Activated CD4-positive, alpha-beta T cell treated with anti-CD3 and anti-CD28 coated beads, Interleukin-2, amount 10 ng/mL, durations not matched to agents 7 days and 5 days (primary cell): ENCODE measurements around the gene CFAP43. TPM values are rescaled to one million over a fixed set of nuclear protein-coding genes. Genes with fewer than 3 reads are reported as not detected.
A peak's percentile ranks its signal among the peaks of the same experiment; 100 is the strongest.
"Not testable (repeated sequence)": the region's sequence is repeated elsewhere in the genome, so short reads cannot be mapped to it uniquely, and the experiment has no call there.

Source experiments
- CTCF ChIA-PET: fragments of 350-600 bp; sonication (Branson Sonifier 250); formaldehyde crosslinking; loops from one replicate; lab custom pipeline; 2021; ENCODE audit warnings: antibody characterized with exemption; lab: Charles Lee
- POLR2A ChIA-PET: fragments of 350-600 bp; sonication (Branson Sonifier 250); formaldehyde crosslinking; loops from one replicate; lab custom pipeline; 2021; ENCODE audit warnings: antibody characterized with exemption; lab: Charles Lee
- DNase-seq: peaks from one replicate; pipeline ENCODE4 v3.0.0-alpha.2; 2020
- H3K27ac Mint-ChIP-seq: one replicate; pipeline ENCODE4 v1.8.0; 2021; ENCODE audit warnings: mild to moderate bottlenecking, moderate library complexity, mixed read lengths
- H3K27me3 Mint-ChIP-seq: one replicate; pipeline ENCODE4 v1.8.0; 2021; ENCODE audit warnings: mixed read lengths
- H3K36me3 Mint-ChIP-seq: one replicate; pipeline ENCODE4 v1.8.0; 2021; ENCODE audit warnings: low read depth, mixed read lengths
- H3K4me1 Mint-ChIP-seq: one replicate; pipeline ENCODE4 v1.8.0; 2021; ENCODE audit warnings: mixed read lengths
- H3K4me3 Mint-ChIP-seq: one replicate; pipeline ENCODE4 v1.8.0; 2021; ENCODE audit warnings: mild to moderate bottlenecking, moderate library complexity, mixed read lengths
- H3K9me3 Mint-ChIP-seq: one replicate; pipeline ENCODE4 v1.8.0; 2021; ENCODE audit warnings: mixed read lengths
- total RNA-seq, 2 experiments: library from RNA; stranded (reverse); gene quantifications; one replicate each; pipeline ENCODE4 v1.2.3, GENCODE V29; 2021

CFAP43 gene
- total RNA-seq, 2 experiments from 2014 or later, result not detected

GRCh38 chr10:104201636-104202035, 30.5 kb downstream of the CFAP43 start:
- POLR2A ChIA-PET, result no interaction called here
- no peak overlapping the region for H3K4me3 Mint-ChIP-seq
- CTCF ChIA-PET, result interaction anchor here (0.7 kb wide), 1 partner anchor 574 kb away, joined by 3 read pairs; no protein-coding TSS in a partner anchor
- peaks cover 21% of the 10 kb centered on the region for H3K27me3 Mint-ChIP-seq
- no peaks in the 10 kb centered on the region for H3K36me3 Mint-ChIP-seq
- no peaks in the 10 kb centered on the region for H3K4me1 Mint-ChIP-seq
- DNase-seq, result no peak
- no peak overlapping the region for H3K27ac Mint-ChIP-seq
- H3K9me3 Mint-ChIP-seq, result no peaks in the 10 kb centered on the region

- no peak overlapping the region for H3K4me3 Mint-ChIP-seq
- CTCF ChIA-PET, result no interaction called here
- no peaks in the 10 kb centered on the region for H3K4me1 Mint-ChIP-seq
- H3K27ac Mint-ChIP-seq, result no peak overlapping the region
- no peaks in the 10 kb centered on the region for H3K9me3 Mint-ChIP-seq
- peaks cover 22% of the 10 kb centered on the region for H3K27me3 Mint-ChIP-seq
- POLR2A ChIA-PET, result no interaction called here
- no peaks in the 10 kb centered on the region for H3K36me3 Mint-ChIP-seq
- DNase-seq, result no peak
Measured at GRCh38 chr10:104199567-104199966, 32.6 kb downstream of the CFAP43 start.

- H3K27ac Mint-ChIP-seq, result no peak overlapping the region
- H3K4me1 Mint-ChIP-seq, result no peaks in the 10 kb centered on the region
- no peaks in the 10 kb centered on the region for H3K36me3 Mint-ChIP-seq
- H3K27me3 Mint-ChIP-seq, result peaks cover 23% of the 10 kb centered on the region
- DNase-seq, result no peak
- ChIA-PET POLR2A (no interaction called here), CTCF (no interaction called here)
- no peaks in the 10 kb centered on the region for H3K9me3 Mint-ChIP-seq
- H3K4me3 Mint-ChIP-seq, result no peak overlapping the region
Measured at GRCh38 chr10:104197364-104197763, 34.8 kb downstream of the CFAP43 start.

- no peak for DNase-seq
- Mint-ChIP-seq H3K9me3 (no peaks in the 10 kb centered on the region), H3K27ac (no peak overlapping the region), H3K36me3 (no peaks in the 10 kb centered on the region), H3K27me3 (peaks cover 19% of the 10 kb centered on the region), H3K4me1 (no peaks in the 10 kb centered on the region), H3K4me3 (no peak overlapping the region)
- POLR2A ChIA-PET, result no interaction called here
- CTCF ChIA-PET, result no interaction called here
Measured at GRCh38 chr10:104195706-104196105, 36.5 kb downstream of the CFAP43 start.

- ChIA-PET POLR2A (no interaction called here), CTCF (no interaction called here)
- peaks cover 26% of the 10 kb centered on the region for H3K27me3 Mint-ChIP-seq
- no peaks in the 10 kb centered on the region for H3K9me3 Mint-ChIP-seq
- H3K27ac Mint-ChIP-seq, result no peak overlapping the region
- DNase-seq, result no peak
- H3K4me3 Mint-ChIP-seq, result no peak overlapping the region
- no peaks in the 10 kb centered on the region for H3K4me1 Mint-ChIP-seq
- no peaks in the 10 kb centered on the region for H3K36me3 Mint-ChIP-seq
Measured at GRCh38 chr10:104193787-104194186, 38.4 kb downstream of the CFAP43 start.

GRCh38 chr10:104190695-104191094, 41.5 kb downstream of the CFAP43 start:
- ChIA-PET POLR2A (no interaction called here), CTCF (no interaction called here)
- Mint-ChIP-seq H3K4me3 (no peak overlapping the region), H3K9me3 (no peaks in the 10 kb centered on the region), H3K27me3 (peaks cover 20% of the 10 kb centered on the region), H3K36me3 (no peaks in the 10 kb centered on the region), H3K4me1 (no peaks in the 10 kb centered on the region), H3K27ac (no peak overlapping the region)
- no peak for DNase-seq

- CTCF ChIA-PET, result interaction anchor here (1.2 kb wide), 1 partner anchor 26 kb away, joined by 3 read pairs; no protein-coding TSS in a partner anchor
Measured at GRCh38 chr10:104183682-104184081, 48.5 kb downstream of the CFAP43 start.

GRCh38 chr10:104174136-104174535, 58.0 kb downstream of the CFAP43 start:
- Mint-ChIP-seq H3K4me1 (peaks cover 12% of the 10 kb centered on the region), H3K27me3 (peaks cover 19% of the 10 kb centered on the region)
- H3K4me3 Mint-ChIP-seq, POLR2A ChIA-PET, H3K36me3 Mint-ChIP-seq, H3K9me3 Mint-ChIP-seq, CTCF ChIA-PET, H3K27ac Mint-ChIP-seq, DNase-seq: not testable (repeated sequence)

More at GRCh38 chr10:104183682-104184081, 48.5 kb downstream of the CFAP43 start:
- H3K27ac Mint-ChIP-seq, result no peak overlapping the region
- DNase-seq, result no peak
- H3K27me3 Mint-ChIP-seq, result peaks cover 9% of the 10 kb centered on the region
- H3K36me3 Mint-ChIP-seq, result no peaks in the 10 kb centered on the region
- no peaks in the 10 kb centered on the region for H3K4me1 Mint-ChIP-seq
- no peak overlapping the region for H3K4me3 Mint-ChIP-seq
- POLR2A ChIA-PET, result no interaction called here
- H3K9me3 Mint-ChIP-seq, result no peaks in the 10 kb centered on the region

- peaks cover 12% of the 10 kb centered on the region for H3K4me1 Mint-ChIP-seq
- no peak overlapping the region for H3K4me3 Mint-ChIP-seq
- no peak overlapping the region for H3K27ac Mint-ChIP-seq
- ChIA-PET POLR2A (no interaction called here), CTCF (no interaction called here)
- H3K27me3 Mint-ChIP-seq, result peaks cover 25% of the 10 kb centered on the region
- H3K9me3 Mint-ChIP-seq, result peaks cover 7% of the 10 kb centered on the region
- DNase-seq, result peak; percentile 52
- peaks cover 1% of the 10 kb centered on the region for H3K36me3 Mint-ChIP-seq
Measured at GRCh38 chr10:104170610-104171254, 61.4 kb downstream of the CFAP43 start.

GRCh38 chr10:104155591-104155990, 76.6 kb downstream of the CFAP43 start:
- POLR2A ChIA-PET, result no interaction called here
- Mint-ChIP-seq H3K36me3 (peaks cover 4% of the 10 kb centered on the region), H3K27ac (no peak overlapping the region), H3K27me3 (peaks cover 30% of the 10 kb centered on the region), H3K4me1 (no peaks in the 10 kb centered on the region), H3K9me3 (peaks cover 27% of the 10 kb centered on the region), H3K4me3 (no peak overlapping the region)
- CTCF ChIA-PET, result no interaction called here
- DNase-seq, result no peak

GRCh38 chr10:104151737-104152136, 80.4 kb downstream of the CFAP43 start:
- DNase-seq, result no peak
- H3K36me3 Mint-ChIP-seq, result peaks cover 4% of the 10 kb centered on the region
- no peak overlapping the region for H3K27ac Mint-ChIP-seq
- H3K4me3 Mint-ChIP-seq, result no peak overlapping the region
- POLR2A ChIA-PET, result no interaction called here
- H3K27me3 Mint-ChIP-seq, result peaks cover 38% of the 10 kb centered on the region
- CTCF ChIA-PET, result interaction anchor here (1.0 kb wide), 1 partner anchor 44 kb away, joined by 3 read pairs; no protein-coding TSS in a partner anchor
- H3K9me3 Mint-ChIP-seq, result peaks cover 27% of the 10 kb centered on the region
- H3K4me1 Mint-ChIP-seq, result no peaks in the 10 kb centered on the region

GRCh38 chr10:104150139-104150538, 82.0 kb downstream of the CFAP43 start:
- POLR2A ChIA-PET, result no interaction called here
- Mint-ChIP-seq H3K36me3 (peaks cover 4% of the 10 kb centered on the region), H3K27me3 (peaks cover 41% of the 10 kb centered on the region), H3K4me3 (no peak overlapping the region), H3K4me1 (no peaks in the 10 kb centered on the region), H3K9me3 (peaks cover 27% of the 10 kb centered on the region), H3K27ac (no peak overlapping the region)
- CTCF ChIA-PET, result no interaction called here
- no peak for DNase-seq

- no peak overlapping the region for H3K27ac Mint-ChIP-seq
Measured at GRCh38 chr10:104146882-104147281, 85.3 kb downstream of the CFAP43 start.

More at GRCh38 chr10:104146882-104147281, 85.3 kb downstream of the CFAP43 start:
- no peak for DNase-seq
- Mint-ChIP-seq H3K36me3 (peaks cover under 1% of the 10 kb centered on the region), H3K27me3 (peaks cover 47% of the 10 kb centered on the region), H3K4me1 (no peaks in the 10 kb centered on the region), H3K9me3 (peaks cover 11% of the 10 kb centered on the region), H3K4me3 (no peak overlapping the region)
- CTCF ChIA-PET, result interaction anchor here (0.8 to 1.8 kb wide), 4 partner anchors 11 to 160 kb away, joined by 3 to 5 read pairs (median 4); partner anchors contain the start of gene SFR1
- POLR2A ChIA-PET, result interaction anchor here (0.6 kb wide), 1 partner anchor 239 kb away, joined by 9 read pairs; no protein-coding TSS in a partner anchor
